Fibroblast of the conjunctiva (primary cell): ENCODE measurements around the gene BMPR2.
"Not testable (repeated sequence)": the region's sequence is repeated elsewhere in the genome, so short reads cannot be mapped to it uniquely, and the experiment has no call there.

Experiments
- DNase-seq: peaks from one replicate; pipeline ENCODE4 v3.0.0-alpha.2; 2010; ENCODE audit warnings: low read depth

Gene BMPR2

DNA sequence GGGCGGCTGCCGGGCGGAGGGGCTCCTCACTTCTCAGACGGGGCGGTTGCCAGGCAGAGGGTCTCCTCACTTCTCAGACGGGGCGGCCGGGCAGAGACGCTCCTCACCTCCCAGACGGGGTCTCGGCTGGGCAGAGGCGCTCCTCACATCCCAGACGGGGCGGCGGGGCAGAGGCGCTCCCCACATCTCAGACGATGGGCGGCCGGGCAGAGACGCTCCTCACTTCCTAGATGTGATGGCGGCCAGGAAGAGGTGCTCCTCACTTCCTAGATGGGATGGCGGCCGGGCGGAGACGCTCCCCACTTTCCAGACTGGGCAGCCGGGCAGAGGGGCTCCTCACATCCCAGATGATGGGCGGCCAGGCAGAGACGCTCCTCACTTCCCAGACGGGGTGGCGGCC is 159.2 kb downstream of the BMPR2 start:
- not testable (repeated sequence) for DNase-seq

DNA sequence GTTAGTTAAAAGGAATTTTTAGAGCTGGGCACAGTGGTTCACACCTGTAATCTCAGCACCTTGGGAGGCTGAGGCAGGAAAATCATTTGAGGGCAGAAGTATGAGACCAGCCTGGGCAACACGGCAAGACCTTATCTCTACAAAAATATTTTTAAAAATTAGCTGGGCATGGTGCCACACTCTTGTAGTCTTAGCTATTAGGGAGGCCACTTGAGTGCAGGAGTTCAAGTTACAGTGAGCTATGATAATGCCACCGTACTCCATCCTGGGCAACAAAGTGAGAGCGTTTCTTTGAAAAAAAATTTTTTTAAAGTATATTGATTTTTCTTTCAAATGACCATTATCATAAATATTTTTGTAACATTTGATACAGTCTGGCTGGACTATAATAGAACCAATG is 165.0 kb downstream of the BMPR2 start:
- DNase-seq, result no peak

DNA sequence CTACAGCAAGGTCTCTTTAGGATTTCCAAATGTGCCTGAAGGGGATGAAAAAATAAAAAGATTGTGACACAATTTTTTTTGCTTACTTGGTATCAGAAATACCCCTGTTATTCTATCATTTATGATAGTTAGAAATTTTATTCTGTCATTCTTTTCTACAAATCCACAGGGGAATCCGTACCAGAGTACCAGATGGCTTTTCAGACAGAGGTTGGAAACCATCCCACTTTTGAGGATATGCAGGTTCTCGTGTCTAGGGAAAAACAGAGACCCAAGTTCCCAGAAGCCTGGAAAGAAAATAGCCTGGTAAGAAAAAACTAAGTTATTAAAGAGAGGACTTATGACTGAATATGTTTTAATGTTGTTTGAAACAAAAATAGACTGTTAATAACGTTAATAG is 166.0 kb downstream of the BMPR2 start:
- no peak for DNase-seq

GRCh38 chr2:202545523-202545922 is 169.4 kb downstream of the BMPR2 start:
- no peak for DNase-seq

- DNase-seq, result no peak
Measured at GRCh38 chr2:202545931-202546330, 169.8 kb downstream of the BMPR2 start.

DNA sequence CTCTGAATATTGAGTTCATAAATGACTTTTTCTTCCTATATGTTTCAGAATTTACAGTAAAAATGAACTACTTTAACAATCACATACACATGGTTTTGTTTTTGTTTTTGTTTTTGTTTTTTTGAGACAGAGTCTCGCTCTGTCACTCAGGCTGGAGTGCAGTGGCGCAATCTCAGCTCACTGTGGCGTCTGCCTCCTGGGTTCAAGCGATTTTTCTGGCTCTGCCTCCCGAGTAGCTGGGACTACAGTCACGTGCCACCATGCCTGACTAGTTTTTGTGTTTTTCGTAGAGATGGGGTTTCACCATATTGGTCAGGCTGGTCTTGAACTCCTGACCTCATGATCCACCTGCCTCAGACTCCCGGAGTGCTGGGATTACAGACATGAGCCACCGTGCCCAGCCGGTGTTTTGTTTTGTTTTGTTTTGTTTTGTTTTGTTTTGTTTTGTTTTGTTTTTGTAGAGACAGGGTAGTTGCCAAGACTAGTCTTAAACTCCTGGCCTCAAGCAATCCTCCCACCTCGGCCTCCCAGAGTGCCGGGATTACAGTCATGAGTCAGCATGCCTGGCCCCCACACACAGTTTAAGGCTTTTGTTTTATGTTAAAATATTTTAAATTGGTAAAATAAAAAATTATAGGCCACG is 170.5 kb downstream of the BMPR2 start:
- not testable (repeated sequence) for DNase-seq

- DNase-seq, result no peak
Measured at GRCh38 chr2:202548240-202548639, 172.1 kb downstream of the BMPR2 start.

DNA sequence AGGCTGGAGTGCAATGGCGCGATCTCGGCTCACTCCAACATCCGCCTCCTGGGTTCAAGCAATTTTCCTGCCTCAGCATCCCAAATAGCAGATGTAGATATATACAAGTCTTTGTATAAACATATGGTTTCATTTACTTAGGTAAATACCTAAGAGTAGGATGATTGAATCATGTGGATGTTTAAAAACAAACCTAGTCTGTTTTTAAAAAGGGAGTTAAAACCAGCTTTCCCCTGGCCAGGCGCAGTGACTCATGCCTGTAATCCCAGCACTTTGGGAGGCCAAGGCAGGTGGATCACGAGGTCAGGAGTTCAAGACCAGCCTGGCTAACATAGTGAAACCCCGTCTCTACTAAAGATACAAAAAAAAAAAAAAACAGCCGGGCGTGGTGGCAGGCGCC is 174.9 kb downstream of the BMPR2 start:
- DNase-seq, result not testable (repeated sequence)

- DNase-seq, result no peak
Measured at GRCh38 chr2:202555356-202555755, 179.2 kb downstream of the BMPR2 start.

- DNase-seq, result no peak
Measured at GRCh38 chr2:202560200-202560599, 184.1 kb downstream of the BMPR2 start.

DNA sequence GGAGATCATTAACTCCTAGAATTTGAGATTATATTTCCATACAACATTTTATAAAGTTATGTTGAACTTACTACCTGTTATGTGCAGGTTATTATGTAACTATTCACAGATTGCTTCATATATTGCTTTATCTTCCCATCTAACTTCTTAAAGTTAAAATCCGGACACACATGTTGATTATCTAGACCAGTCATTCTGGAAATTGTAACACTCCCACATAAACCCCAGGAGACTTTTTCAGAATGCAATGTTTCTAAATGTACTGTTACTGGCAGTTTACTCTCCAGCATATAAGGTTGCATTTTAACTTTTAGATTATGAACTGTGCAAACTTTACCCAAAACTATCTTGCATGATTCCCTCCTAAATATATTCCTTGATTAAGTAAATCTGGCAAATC is 188.1 kb downstream of the BMPR2 start:
- DNase-seq, result no peak

- DNase-seq, result no peak
Measured at GRCh38 chr2:202566286-202566685, 190.2 kb downstream of the BMPR2 start.

- DNase-seq, result no peak
Measured at GRCh38 chr2:202574541-202574940, 198.4 kb downstream of the BMPR2 start.

DNA sequence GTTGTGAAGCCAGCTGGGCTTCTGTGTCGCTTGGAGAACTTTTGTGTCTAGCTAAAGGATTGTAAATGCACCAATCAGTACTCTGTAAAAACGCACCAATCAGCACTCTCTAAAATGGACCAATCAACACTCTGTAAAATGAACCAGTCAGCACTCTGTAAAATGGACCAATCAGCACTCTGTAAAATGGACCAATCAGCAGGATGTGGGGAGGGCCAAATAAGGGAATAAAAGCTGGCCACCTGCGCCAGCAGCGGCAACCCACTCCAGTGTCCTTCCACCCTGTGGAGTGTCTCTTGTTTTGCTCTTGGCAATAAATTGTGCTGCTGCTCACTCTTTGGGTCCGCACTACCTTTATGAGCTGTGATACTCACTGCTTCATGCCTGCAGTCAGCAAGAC is 199.1 kb downstream of the BMPR2 start:
- not testable (repeated sequence) for DNase-seq

GRCh38 chr2:202577250-202578183 is 201.4 kb downstream of the BMPR2 start:
- DNase-seq, result no peak

- not testable (repeated sequence) for DNase-seq
Measured at GRCh38 chr2:202582846-202583245, 206.7 kb downstream of the BMPR2 start.

DNA sequence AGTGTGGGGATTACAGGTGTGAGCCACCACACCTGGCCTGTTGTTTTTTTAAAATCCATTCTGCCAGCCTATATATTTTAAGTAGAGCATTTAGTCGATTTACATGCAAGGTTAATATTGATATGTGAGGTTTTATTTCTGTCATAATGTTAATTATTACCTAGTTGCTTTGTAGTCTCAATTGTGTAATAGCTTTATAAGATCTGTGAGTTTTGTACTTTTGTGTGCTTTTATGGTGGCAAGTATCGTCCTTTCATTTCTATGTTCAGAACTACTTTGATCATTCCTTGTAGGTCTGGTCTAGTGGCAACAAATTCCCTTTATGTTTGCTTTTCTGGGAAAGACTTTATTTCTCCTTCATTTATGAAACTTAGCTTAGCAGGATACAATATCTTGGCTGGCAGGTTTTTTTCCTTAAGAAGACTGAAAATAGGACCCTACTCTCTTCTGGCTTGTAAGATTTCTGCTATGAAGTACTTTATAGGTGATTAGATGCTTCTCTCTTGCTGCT is 207.6 kb downstream of the BMPR2 start:
- DNase-seq, result no peak

DNA sequence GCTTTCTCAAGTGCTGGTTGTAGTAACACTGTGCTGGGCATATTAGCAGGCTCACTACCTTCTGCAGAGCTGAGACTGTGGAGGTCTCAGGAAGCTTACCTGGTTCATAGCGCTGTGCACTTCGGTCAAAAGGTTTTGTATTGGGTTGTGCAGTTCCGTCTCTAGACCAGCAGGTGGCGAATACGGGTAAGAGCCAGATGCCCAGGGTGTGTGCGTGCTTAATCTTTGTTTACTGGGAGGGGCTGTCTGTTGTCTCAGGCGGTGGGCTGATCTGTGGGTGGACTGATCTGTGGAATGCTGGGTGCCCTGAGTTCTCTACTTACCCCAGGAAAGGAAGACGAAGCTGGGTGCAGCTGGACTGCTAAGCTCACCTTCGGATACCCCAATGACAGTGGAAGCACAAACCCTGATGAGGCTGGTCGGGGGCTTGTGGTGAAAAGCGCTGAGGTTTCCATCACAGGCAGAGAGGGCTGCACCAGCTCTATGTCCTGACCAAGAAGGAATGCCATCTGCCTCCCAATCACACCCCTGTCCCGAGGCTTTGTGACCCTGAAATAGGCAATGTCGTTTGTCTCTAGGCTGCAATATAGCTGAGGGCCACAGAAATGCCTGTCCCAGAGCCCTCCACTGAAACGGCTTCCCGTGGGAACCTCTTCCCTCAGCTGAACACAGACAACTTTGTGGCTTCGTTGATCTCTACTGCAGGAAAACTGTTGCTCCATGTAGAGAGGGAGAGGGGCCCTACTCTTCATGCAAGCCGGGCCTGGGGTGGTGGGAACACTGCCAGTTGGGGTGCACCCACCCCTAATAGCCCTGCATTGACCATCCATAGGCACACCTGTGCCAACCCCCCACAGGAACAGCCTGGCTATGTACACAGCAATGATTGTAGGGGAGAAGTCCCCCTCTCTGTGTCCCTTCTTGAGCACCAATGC is 212.8 kb downstream of the BMPR2 start:
- peak; percentile 58 for DNase-seq

DNA sequence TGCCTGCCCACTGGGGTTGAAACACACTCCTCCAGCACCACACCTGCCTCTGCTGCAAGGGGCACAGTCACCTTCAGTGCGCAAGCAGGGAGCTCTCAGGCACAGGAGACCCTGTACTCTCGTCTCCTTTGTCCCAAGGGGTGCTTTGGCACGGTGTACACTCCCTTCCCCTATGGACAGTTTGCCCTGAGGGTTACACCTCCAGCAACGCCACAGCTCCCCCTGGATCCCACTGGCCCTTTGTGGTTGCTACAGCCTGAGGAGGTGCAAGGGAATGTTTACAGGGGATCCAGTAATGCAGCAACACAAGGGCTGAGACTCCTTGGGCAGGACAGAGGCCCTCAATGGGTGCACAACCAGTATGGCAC is 213.4 kb downstream of the BMPR2 start:
- no peak for DNase-seq

- DNase-seq, result no peak
Measured at GRCh38 chr2:202592566-202592965, 216.4 kb downstream of the BMPR2 start.

- DNase-seq, result no peak
Measured at GRCh38 chr2:202599105-202599504, 223.0 kb downstream of the BMPR2 start.

GRCh38 chr2:202599911-202600310 is 223.8 kb downstream of the BMPR2 start:
- DNase-seq, result no peak
